Measurements from ENCODE around the gene EXOSC5.
A peak's percentile ranks its signal among the peaks of the same experiment; 100 is the strongest.
"Not testable (repeated sequence)": the region's sequence is repeated elsewhere in the genome, so short reads cannot be mapped to it uniquely, and the experiment has no call there.

Gene EXOSC5

GRCh38 chr19:41397086-41398049 is at the start of gene EXOSC5, which contains the start of gene BCKDHA:
Gene EXOSC5, minus strand, starts transcription at chr19:41397359. Its CDS starts 31 bp downstream, at chr19:41397328.
Gene BCKDHA, plus strand, starts transcription at chr19:41397818. Its CDS starts 10 bp downstream, at chr19:41397828.
- peak; percentile 92 for DNase-seq

- DNase-seq = no peak
Observed at GRCh38 chr19:41445575-41445974, 48.4 kb upstream of the EXOSC5 start.

- no peak for DNase-seq
Observed at GRCh38 chr19:41443813-41444455, 46.8 kb upstream of the EXOSC5 start.

- DNase-seq = no peak
Observed at GRCh38 chr19:41442473-41443355, 45.6 kb upstream of the EXOSC5 start, which contains the start of gene ERICH4. Gene ERICH4, plus strand, starts transcription at chr19:41443156. Its CDS starts 14 bp downstream, at chr19:41443170.

GRCh38 chr19:41441321-41441945 is 44.3 kb upstream of the EXOSC5 start:
- no peak for DNase-seq

- peak; percentile 84 for DNase-seq
Observed at GRCh38 chr19:41439441-41440222, 42.5 kb upstream of the EXOSC5 start, which contains the start of gene DMAC2. Gene DMAC2, minus strand, starts transcription at chr19:41439912. Its CDS starts 13 bp downstream, at chr19:41439899.

GRCh38 chr19:41437944-41438574 is 40.9 kb upstream of the EXOSC5 start:
- no peak for DNase-seq

- no peak for DNase-seq
Observed at GRCh38 chr19:41436674-41436951, 39.5 kb upstream of the EXOSC5 start.

GRCh38 chr19:41435936-41436673 is 38.9 kb upstream of the EXOSC5 start:
- DNase-seq = no peak

GRCh38 chr19:41435376-41435775 is 38.2 kb upstream of the EXOSC5 start:
- not testable (repeated sequence) for DNase-seq

- no peak for DNase-seq
Observed at GRCh38 chr19:41434450-41434849, 37.3 kb upstream of the EXOSC5 start.

GRCh38 chr19:41433171-41433570 is 36.0 kb upstream of the EXOSC5 start:
- DNase-seq = no peak

- DNase-seq = no peak
Observed at GRCh38 chr19:41431426-41432386, 34.5 kb upstream of the EXOSC5 start.

- DNase-seq = no peak
Observed at GRCh38 chr19:41430922-41431321, 33.8 kb upstream of the EXOSC5 start.

- DNase-seq = no peak
Observed at GRCh38 chr19:41428481-41428859, 31.3 kb upstream of the EXOSC5 start.

GRCh38 chr19:41427647-41428480 is 30.7 kb upstream of the EXOSC5 start:
- DNase-seq = no peak

GRCh38 chr19:41426952-41427646 is 29.9 kb upstream of the EXOSC5 start, which contains the start of gene B3GNT8:
Gene B3GNT8, minus strand, starts transcription at chr19:41427374. Its CDS starts 596 bp downstream, at chr19:41426778.
- DNase-seq = no peak
